Activated CD4-positive, alpha-beta T cell treated with anti-CD3 and anti-CD28 coated beads for 36 hours (primary cell): ENCODE data around the gene HLA-E. TPM values are rescaled to one million over a fixed set of nuclear protein-coding genes. Genes with fewer than 3 reads are reported as not detected.
A peak's percentile ranks its signal among the peaks of the same experiment; 100 is the strongest.
"Not testable (repeated sequence)": the region's sequence is repeated elsewhere in the genome, so short reads cannot be mapped to it uniquely, and the experiment has no call there.

Experiments used
- ATAC-seq: fragments of 200-7000 bp; cut with Tn5 transposase; one replicate; pipeline ENCODE4 v1.10.0; 2021; ENCODE audit warnings: mild to moderate bottlenecking, moderate library complexity
- CTCF ChIA-PET: fragments of 350-600 bp; sonication (Branson Sonifier 250); formaldehyde crosslinking; loops from one replicate; lab custom pipeline; 2021; ENCODE audit warnings: antibody characterized with exemption; lab: Charles Lee
- POLR2A ChIA-PET: fragments of 350-600 bp; sonication (Branson Sonifier 250); formaldehyde crosslinking; loops from one replicate; lab custom pipeline; 2021; ENCODE audit warnings: antibody characterized with exemption, inconsistent platforms; lab: Charles Lee
- DNase-seq: peaks from one replicate; pipeline ENCODE4 v3.0.0-alpha.2; 2020
- H3K27ac Mint-ChIP-seq: one replicate; pipeline ENCODE4 v1.8.0; 2021; ENCODE audit warnings: mixed read lengths
- H3K27me3 Mint-ChIP-seq: one replicate; pipeline ENCODE4 v1.8.0; 2021; ENCODE audit warnings: mixed read lengths
- H3K36me3 Mint-ChIP-seq: one replicate; pipeline ENCODE4 v1.8.0; 2021; ENCODE audit warnings: low read depth, mixed read lengths
- H3K4me1 Mint-ChIP-seq: one replicate; pipeline ENCODE4 v1.8.0; 2021; ENCODE audit warnings: mixed read lengths
- H3K4me3 Mint-ChIP-seq: one replicate; pipeline ENCODE4 v1.8.0; 2021; ENCODE audit warnings: mild to moderate bottlenecking, moderate library complexity, mixed read lengths
- H3K9me3 Mint-ChIP-seq: one replicate; pipeline ENCODE4 v1.8.0; 2021; ENCODE audit warnings: low read depth, mixed read lengths
- intact Hi-C, 2 experiments: fragments of 100-400 bp; cut with DNase I in 1 of 2; cut with micrococcal nuclease in 1 of 2; formaldehyde crosslinking; loops; one replicate each; pipeline versions ENCODE4 v1.14.2 to v1.15.1; 2022 to 2024; cut with DNase I, micrococcal nuclease
- total RNA-seq, 2 experiments: library from RNA; stranded (reverse); gene quantifications; one replicate each; pipeline ENCODE4 v1.2.3, GENCODE V29; 2021

The HLA-E gene
- total RNA-seq, 2 experiments from 2014 or later: 451 to 502 TPM

DNA sequence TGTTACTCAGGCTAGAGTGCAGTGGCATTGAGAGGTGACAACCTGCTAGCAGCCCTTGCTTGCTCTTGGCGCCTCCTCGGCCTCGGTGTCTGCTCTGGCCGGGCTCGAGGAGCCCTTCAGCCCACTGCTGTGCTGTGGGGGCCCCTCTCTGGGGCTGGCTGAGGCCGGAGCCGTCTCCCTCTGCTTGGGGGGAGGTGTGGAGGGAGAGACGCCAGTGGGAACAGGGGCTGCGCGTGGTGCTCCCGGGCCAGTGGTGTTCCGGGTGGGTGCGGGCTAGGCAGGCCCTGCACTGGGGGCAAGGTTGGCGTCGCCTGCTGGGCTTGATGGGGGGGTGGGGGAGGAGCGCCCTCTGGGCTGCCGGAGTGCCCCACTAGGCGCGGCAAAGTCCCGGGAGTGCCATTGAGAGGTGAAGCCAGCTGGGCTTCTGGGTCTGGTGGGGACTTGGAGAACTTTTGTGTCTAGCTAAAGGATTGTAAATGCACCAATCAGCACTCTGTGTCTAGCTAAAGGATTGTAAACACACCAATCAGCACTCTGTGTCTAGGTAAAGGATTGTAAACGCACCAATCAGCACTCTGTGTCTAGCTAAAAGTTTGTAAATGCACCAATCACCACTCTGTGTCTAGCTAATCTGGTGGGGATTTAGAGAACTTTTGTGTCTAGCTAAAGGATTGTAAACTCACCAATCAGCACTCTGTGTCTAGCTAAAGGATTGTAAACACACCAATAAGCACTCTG lies 28.6 kb downstream of the HLA-E start:
- H3K36me3 Mint-ChIP-seq: peaks cover 37% of the 10 kb centered on the region
- POLR2A ChIA-PET: interaction anchor here (0.6 to 1.7 kb wide), 5 partner anchors 10 to 95 kb away, joined by 3 to 6 read pairs (median 5); no protein-coding TSS in a partner anchor
- peaks cover 70% of the 10 kb centered on the region for H3K4me1 Mint-ChIP-seq
- not testable (repeated sequence) for ATAC-seq, DNase-seq, H3K27me3 Mint-ChIP-seq
- CTCF ChIA-PET: interaction anchor here (0.7 to 3.6 kb wide), 8 partner anchors 9 to 252 kb away, joined by 3 to 17 read pairs (median 4); no protein-coding TSS in a partner anchor
- H3K9me3 Mint-ChIP-seq: peaks cover 18% of the 10 kb centered on the region
- intact Hi-C loops: loop anchor here (1.0 to 10.0 kb wide), 2 partner anchors 10 to 1057 kb away; partner anchors contain the start of genes LTA (in 1 of the 2) and TNF (in 1 of the 2)
- H3K27ac Mint-ChIP-seq: peak overlapping the region; percentile 98
- peak overlapping the region; percentile 42 for H3K4me3 Mint-ChIP-seq

DNA sequence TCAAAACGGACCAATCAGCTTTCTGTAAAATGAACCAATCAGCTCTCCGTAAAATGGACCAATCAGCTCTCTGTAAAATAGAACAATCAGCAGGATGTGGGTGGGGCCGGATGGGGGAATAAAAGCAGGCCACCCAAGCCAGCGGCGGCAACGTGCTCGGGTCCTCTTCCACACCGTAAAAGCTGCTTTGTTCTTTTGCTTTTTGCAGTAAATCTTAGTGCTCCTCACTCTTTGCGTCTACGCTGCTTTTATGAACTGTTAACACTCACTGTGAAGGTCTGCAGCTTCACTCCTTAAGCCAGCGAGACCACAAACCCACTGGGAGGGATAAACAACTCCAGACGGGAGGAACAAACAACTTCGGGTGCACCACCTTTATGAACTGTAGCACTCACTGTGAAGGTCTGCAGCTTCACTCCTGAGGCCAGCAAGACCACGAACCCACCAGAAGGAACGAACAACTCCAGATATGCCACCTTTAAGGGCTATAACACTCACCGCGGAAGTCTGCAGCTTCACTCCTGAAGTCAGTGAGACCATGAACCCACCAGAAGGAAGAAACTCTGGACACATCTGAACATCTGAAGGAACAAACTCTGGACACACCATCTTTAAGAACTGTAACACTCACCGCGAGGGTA lies 29.3 kb downstream of the HLA-E start:
- DNase-seq (peak; percentile 77), ATAC-seq (peak; percentile 7)
- ChIA-PET POLR2A (interaction anchor here (1.2 to 1.7 kb wide), 4 partner anchors 9 to 28 kb away, joined by 4 to 6 read pairs (median 6); no protein-coding TSS in a partner anchor), CTCF (interaction anchor here (0.7 to 3.6 kb wide), 6 partner anchors 10 to 251 kb away, joined by 3 to 17 read pairs (median 4); no protein-coding TSS in a partner anchor)
- Mint-ChIP-seq H3K4me3 (peak overlapping the region; percentile 42), H3K36me3 (peaks cover 43% of the 10 kb centered on the region), H3K27ac (peak overlapping the region; percentile 90), H3K4me1 (peaks cover 77% of the 10 kb centered on the region), H3K9me3 (peaks cover 24% of the 10 kb centered on the region)
- H3K27me3 Mint-ChIP-seq: not testable (repeated sequence)
- intact Hi-C loops: loop anchor here (1.0 to 10.0 kb wide), 2 partner anchors 10 to 1056 kb away; partner anchors contain the start of genes LTA (in 1 of the 2) and TNF (in 1 of the 2)

DNA sequence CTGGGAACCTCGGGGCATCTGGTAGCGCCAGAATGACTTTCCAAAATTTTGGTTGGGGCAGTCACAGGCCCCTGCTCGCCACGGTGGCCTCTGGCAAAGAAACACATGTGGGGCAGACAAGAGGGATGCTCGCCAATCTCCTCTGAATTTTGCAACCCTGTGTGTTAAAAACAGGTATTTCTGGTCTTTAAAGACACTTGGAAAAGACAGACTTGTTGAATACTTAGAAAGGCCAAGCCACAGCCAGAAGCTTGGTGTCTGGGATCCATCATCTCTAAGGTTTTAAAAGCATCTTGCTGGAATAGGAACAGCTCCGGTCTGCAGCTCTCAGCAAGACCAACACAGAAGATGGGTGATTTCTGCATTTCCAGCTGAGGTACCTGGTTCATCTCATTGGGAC lies 31.2 kb downstream of the HLA-E start:
- Mint-ChIP-seq H3K27me3 (no peaks in the 10 kb centered on the region), H3K27ac (peak overlapping the region; percentile 67), H3K36me3 (peaks cover 60% of the 10 kb centered on the region), H3K4me3 (no peak overlapping the region), H3K4me1 (peaks cover 78% of the 10 kb centered on the region), H3K9me3 (peaks cover 37% of the 10 kb centered on the region)
- DNase-seq: no peak
- ATAC-seq: no peak
- ChIA-PET CTCF (interaction anchor here (0.9 to 1.6 kb wide), 2 partner anchors 12 kb away, joined by 4 to 7 read pairs; no protein-coding TSS in a partner anchor), POLR2A (interaction anchor here (1.1 kb wide), 1 partner anchor 9 kb away, joined by 5 read pairs; no protein-coding TSS in a partner anchor)
- intact Hi-C loops: no loop called here

DNA sequence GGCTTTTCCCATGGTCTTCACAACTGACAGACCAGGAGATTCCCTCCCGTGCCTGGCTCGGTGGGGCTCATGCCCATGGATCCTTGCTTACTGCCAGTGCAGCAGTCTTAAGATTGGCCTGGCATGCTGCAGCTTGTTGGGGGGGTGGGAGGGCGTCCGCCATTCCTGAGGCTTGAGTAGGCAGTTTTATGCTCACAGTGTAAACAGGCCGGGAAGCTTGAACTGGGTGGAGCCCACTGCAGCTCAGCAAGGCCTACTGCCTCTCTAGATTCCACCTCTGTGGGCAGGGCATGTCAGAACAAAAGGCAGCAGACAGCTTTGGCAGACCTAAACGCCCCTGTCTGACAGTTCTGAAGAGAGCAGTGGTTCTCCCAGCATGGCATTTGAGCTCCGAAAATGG lies 31.8 kb downstream of the HLA-E start:
- POLR2A ChIA-PET: interaction anchor here (0.7 to 1.1 kb wide), 2 partner anchors 9 to 94 kb away, joined by 3 to 5 read pairs; no protein-coding TSS in a partner anchor
- peaks cover 65% of the 10 kb centered on the region for H3K36me3 Mint-ChIP-seq
- H3K9me3 Mint-ChIP-seq: peaks cover 39% of the 10 kb centered on the region
- intact Hi-C loops, H3K27me3 Mint-ChIP-seq, H3K4me3 Mint-ChIP-seq, DNase-seq, ATAC-seq: not testable (repeated sequence)
- peak overlapping the region; percentile 87 for H3K27ac Mint-ChIP-seq
- H3K4me1 Mint-ChIP-seq: peaks cover 78% of the 10 kb centered on the region
- CTCF ChIA-PET: interaction anchor here (0.6 to 1.6 kb wide), 6 partner anchors 11 to 380 kb away, joined by 3 to 7 read pairs (median 4); no protein-coding TSS in a partner anchor

DNA sequence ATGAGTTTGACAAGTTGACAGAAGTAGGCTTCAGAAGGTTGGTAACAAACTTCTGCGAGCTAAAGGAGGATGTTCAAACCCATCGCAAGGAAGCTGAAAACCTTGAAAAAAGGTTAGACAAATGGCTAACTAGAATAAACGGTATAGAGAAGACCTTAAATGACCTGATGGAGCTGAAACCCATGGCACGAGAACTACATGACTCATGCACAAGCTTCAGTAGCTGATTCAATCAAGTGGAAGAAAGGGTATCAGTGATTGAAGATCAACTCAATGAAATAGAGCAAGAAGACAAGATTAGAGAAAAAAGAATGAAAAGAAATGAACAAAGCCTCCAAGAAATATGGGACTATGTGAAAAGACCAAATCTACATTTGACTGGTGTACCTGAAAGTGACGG lies 32.6 kb downstream of the HLA-E start:
- Mint-ChIP-seq H3K4me1 (peaks cover 80% of the 10 kb centered on the region), H3K27ac (peak overlapping the region; percentile 87), H3K36me3 (peaks cover 71% of the 10 kb centered on the region), H3K9me3 (peaks cover 42% of the 10 kb centered on the region)
- H3K27me3 Mint-ChIP-seq, DNase-seq, H3K4me3 Mint-ChIP-seq, intact Hi-C loops, ATAC-seq: not testable (repeated sequence)
- CTCF ChIA-PET: interaction anchor here (1.1 to 1.6 kb wide), 4 partner anchors 10 to 75 kb away, joined by 3 to 7 read pairs (median 4); no protein-coding TSS in a partner anchor
- POLR2A ChIA-PET: interaction anchor here (0.7 kb wide), 1 partner anchor 94 kb away, joined by 3 read pairs; no protein-coding TSS in a partner anchor

DNA sequence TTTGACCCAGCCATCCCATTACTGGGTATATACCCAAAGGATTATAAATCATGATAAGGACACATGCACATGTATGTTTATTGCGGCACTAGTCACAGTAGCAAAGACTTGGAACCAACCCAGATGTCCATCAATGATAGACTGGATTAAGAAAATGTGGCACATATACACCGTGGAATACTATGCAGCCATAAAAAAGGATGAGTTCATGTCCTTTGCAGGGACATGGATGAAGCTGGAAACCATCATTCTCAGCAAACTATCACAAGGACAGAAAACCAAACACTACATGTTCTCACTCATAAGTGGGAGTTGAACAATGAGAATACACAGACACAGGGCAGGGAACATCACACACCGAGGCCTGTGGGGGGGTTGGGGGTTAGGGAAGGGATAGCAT lies 37.1 kb downstream of the HLA-E start:
- peaks cover 53% of the 10 kb centered on the region for H3K36me3 Mint-ChIP-seq
- H3K27me3 Mint-ChIP-seq, H3K4me3 Mint-ChIP-seq, POLR2A ChIA-PET, DNase-seq, ATAC-seq: not testable (repeated sequence)
- intact Hi-C loops: loop anchor here (5.0 kb wide), 3 partner anchors 261 to 831 kb away; partner anchors contain the start of gene HLA-B (in 1 of the 2)
- peaks cover 84% of the 10 kb centered on the region for H3K4me1 Mint-ChIP-seq
- H3K27ac Mint-ChIP-seq: peak overlapping the region; percentile 59
- peaks cover 30% of the 10 kb centered on the region for H3K9me3 Mint-ChIP-seq
- CTCF ChIA-PET: interaction anchor here (1.3 kb wide), 1 partner anchor 43 kb away, joined by 3 read pairs; no protein-coding TSS in a partner anchor

DNA sequence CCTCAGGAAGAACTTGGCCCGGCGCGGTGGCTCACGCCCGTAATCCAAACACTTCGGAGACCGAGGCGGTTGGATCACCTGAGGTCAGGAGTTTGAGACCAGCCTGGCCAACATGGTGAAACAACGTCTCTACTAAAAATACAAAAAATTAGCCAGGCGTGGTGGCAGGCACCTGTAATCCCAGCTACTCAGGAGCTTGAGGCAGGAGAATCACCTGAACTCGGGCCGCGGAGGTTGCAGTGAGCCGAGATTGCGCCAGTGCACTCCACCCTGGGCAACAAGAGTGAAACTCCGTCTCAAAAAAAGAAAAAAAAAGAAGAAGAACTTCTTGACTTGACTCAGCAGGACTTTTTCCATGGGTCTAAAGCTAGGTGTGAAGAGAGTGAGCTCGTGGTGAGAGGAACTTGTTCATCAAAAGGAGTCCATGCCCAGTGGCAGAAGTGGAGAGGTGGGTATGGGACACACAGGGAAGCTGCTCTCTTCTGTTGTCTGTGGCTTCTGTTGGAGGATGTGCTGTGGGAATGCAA lies 40.1 kb downstream of the HLA-E start:
- Mint-ChIP-seq H3K36me3 (peaks cover 28% of the 10 kb centered on the region), H3K4me3 (peak overlapping the region; percentile 2), H3K4me1 (peaks cover 81% of the 10 kb centered on the region), H3K9me3 (peaks cover 11% of the 10 kb centered on the region), H3K27ac (peak overlapping the region; percentile 92)
- not testable (repeated sequence) for H3K27me3 Mint-ChIP-seq
- CTCF ChIA-PET: interaction anchor here (0.6 to 4.9 kb wide), 12 partner anchors 11 to 242 kb away, joined by 3 to 111 read pairs (median 6); no protein-coding TSS in a partner anchor
- ATAC-seq: peak; percentile 57
- POLR2A ChIA-PET: interaction anchor here (0.6 to 1.9 kb wide), 10 partner anchors 8 to 42 kb away, joined by 3 to 45 read pairs (median 6); no protein-coding TSS in a partner anchor
- peak; percentile 81 for DNase-seq
- intact Hi-C loops: loop anchor here (1.0 to 5.0 kb wide), 7 partner anchors 21 to 828 kb away; partner anchors contain the start of genes GNL1 (in 1 of the 2), HLA-B (in 1 of the 2) and HLA-E (in 1 of the 2)

DNA sequence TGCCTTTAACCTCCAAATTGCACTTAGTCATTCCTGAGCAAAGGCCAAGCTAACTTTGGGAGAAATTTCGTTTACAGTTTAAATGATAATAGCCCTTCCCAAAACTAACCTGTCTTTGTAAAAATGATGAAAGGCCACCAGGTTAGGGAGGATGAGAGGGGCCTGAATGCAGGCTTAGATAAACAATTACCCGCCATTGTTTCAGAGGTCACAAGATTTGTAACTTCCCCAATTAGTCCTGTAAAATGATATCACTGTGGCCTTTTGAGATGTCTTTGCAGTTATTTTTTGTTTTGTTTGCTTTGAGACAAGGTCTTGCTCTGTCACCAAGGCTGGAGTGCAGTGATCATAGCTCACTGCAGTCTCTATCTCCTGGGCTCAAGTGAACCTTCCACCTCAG lies 40.7 kb downstream of the HLA-E start:
- ChIA-PET POLR2A (interaction anchor here (0.6 to 1.9 kb wide), 11 partner anchors 9 to 43 kb away, joined by 3 to 45 read pairs (median 5); no protein-coding TSS in a partner anchor), CTCF (interaction anchor here (0.6 to 4.9 kb wide), 10 partner anchors 12 to 241 kb away, joined by 3 to 111 read pairs (median 8); no protein-coding TSS in a partner anchor)
- Mint-ChIP-seq H3K4me1 (peaks cover 75% of the 10 kb centered on the region), H3K27me3 (no peaks in the 10 kb centered on the region), H3K27ac (peak overlapping the region; percentile 92), H3K4me3 (peak overlapping the region; percentile 2), H3K9me3 (peaks cover 8% of the 10 kb centered on the region), H3K36me3 (peaks cover 23% of the 10 kb centered on the region)
- DNase-seq (no peak), ATAC-seq (no peak)
- intact Hi-C loops: no loop called here

DNA sequence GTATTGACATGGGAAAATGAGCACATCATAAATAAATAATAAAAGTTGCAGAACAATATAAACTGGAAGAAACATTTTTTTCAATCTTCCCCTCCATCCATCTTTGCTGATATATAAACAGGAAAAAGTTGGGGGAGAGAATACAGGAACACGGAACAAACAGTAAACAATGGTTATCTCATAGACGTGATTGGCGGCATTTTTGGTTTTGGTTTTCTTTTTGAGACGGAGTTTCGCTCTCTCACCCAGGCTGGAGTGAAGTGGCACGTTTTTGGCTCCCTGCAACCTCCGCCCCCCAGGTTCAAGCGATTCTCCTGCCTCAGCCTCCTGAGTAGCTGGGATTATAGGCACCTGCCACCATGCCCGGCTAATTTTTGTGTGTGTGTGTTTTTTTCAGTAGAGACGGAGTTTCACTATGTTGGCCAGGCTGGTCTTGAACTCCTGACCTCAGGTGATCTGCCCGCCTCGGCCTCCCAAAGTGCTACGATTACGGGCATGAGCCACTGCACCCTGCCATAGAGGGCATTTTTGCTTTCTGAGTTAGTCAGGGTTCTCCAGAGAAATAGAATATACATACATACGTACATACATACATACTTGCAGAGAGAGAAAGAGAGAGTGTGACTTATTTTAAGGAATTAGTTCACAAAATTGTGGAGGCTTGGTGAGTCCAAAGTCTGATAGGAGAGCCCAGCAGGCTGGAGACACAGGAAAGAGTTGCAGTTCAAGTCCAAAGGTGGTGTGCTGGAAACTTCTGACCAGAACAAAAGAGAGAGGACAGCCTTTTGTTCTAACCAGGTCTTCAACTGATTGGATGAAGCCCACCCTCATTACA lies 44.4 kb downstream of the HLA-E start:
- H3K4me3 Mint-ChIP-seq: peak overlapping the region; percentile 63
- H3K27me3 Mint-ChIP-seq: no peaks in the 10 kb centered on the region
- peaks cover 7% of the 10 kb centered on the region for H3K36me3 Mint-ChIP-seq
- H3K9me3 Mint-ChIP-seq: no peaks in the 10 kb centered on the region
- POLR2A ChIA-PET: interaction anchor here (0.7 kb wide), 1 partner anchor 47 kb away, joined by 3 read pairs; no protein-coding TSS in a partner anchor
- intact Hi-C loops: loop anchor here in 1 of 2 experiments (2.0 kb wide), 1 partner anchor 51 kb away; no protein-coding TSS in a partner anchor
- CTCF ChIA-PET: interaction anchor here (1.1 to 4.9 kb wide), 7 partner anchors 9 to 292 kb away, joined by 3 to 111 read pairs (median 19); no protein-coding TSS in a partner anchor
- peaks cover 58% of the 10 kb centered on the region for H3K4me1 Mint-ChIP-seq
- H3K27ac Mint-ChIP-seq: peak overlapping the region; percentile 92
- ATAC-seq: no peak
- no peak for DNase-seq
